GM12878 (cell line): ENCODE data around the gene ZNF526. TPM values are rescaled to one million over a fixed set of nuclear protein-coding genes. Genes with fewer than 3 reads are reported as not detected.

Source experiments
- ATAC-seq: fragments of 200-7000 bp; cut with Tn5 transposase; 3 replicates; pipeline ENCODE4 v1.9.1; 2020; ENCODE audit warnings: mild to moderate bottlenecking, moderate library complexity
- BruUV-seq: library from RNA; stranded (reverse); fragments of 400-500 nt; replicated peaks from 2 replicates; lab custom pipeline; 2021; lab: Mats Ljungman, UMichigan
- CTCF ChIA-PET: fragments of 300-600 bp; sonication (Branson Sonifier 250); formaldehyde crosslinking; extraction: SDS; loops from one replicate; lab custom pipeline; 2021; ENCODE audit warnings: inconsistent platforms; lab: Yijun Ruan, JAX
- POLR2A ChIA-PET: fragments of 350-600 bp; formaldehyde crosslinking; extraction: SDS; loops from one replicate; lab custom pipeline; 2021; ENCODE audit warnings: inconsistent platforms; lab: Charles Lee
- RAD21 ChIA-PET: fragments of 300-600 bp; sonication (Branson Sonifier 250); formaldehyde crosslinking; loops from one replicate; lab custom pipeline; 2023; ENCODE audit warnings: antibody characterized with exemption; ENCODE audit not compliant: unreplicated experiment; lab: Charles Lee
- SMC1A ChIA-PET: fragments of 300-600 bp; sonication (Branson Sonifier 250); formaldehyde crosslinking; loops from one replicate; lab custom pipeline; 2023; ENCODE audit not compliant: unreplicated experiment, uncharacterized antibody; lab: Charles Lee
- DNase-seq: peaks from one replicate; pipeline ENCODE4 v3.0.0-alpha.2; 2011; ENCODE audit warnings: low read depth, low spot score
- FAIRE-seq: peaks from 3 replicates; lab custom pipeline; 2011; peaks lifted over from hg19 to GRCh38; lab: Jason Lieb, UNC
- H2AFZ ChIP-seq: 2 replicates; pipeline ENCODE4 v1.6.0; 2011; ENCODE audit warnings: low read depth, low read length, control low read depth; ENCODE audit not compliant: control insufficient read depth
- H3K27ac ChIP-seq: 2 replicates; pipeline ENCODE4 v1.5.1; 2011; ENCODE audit warnings: control low read depth; ENCODE audit not compliant: control insufficient read depth, insufficient read depth
- H3K27me3 ChIP-seq, 2 experiments: replicated peaks in 1 of 2; 2 replicates each; pipeline versions ENCODE4 v1.6.0 to v1.6.1; 2011; ENCODE audit warnings: low read length in 1 of 2; ENCODE audit not compliant: control insufficient read depth in 2 of 2, insufficient read depth in 2 of 2
- H3K36me3 ChIP-seq, 2 experiments: 2 replicates each; pipeline ENCODE4 v1.5.1; 2011; ENCODE audit warnings: low read length in 1 of 2; ENCODE audit not compliant: control insufficient read depth in 2 of 2, insufficient read depth in 2 of 2
- H3K4me1 ChIP-seq: 2 replicates; pipeline ENCODE4 v1.6.1; 2011; ENCODE audit warnings: mild to moderate bottlenecking, low read length, moderate library complexity, mixed read lengths; ENCODE audit not compliant: control insufficient read depth, insufficient read depth
- H3K4me2 ChIP-seq: 2 replicates; pipeline ENCODE4 v1.6.0; 2011; ENCODE audit warnings: control low read depth; ENCODE audit not compliant: control insufficient read depth, insufficient read depth
- H3K4me3 ChIP-seq: fragments of 200-600 bp; sonication (generic); 2 replicates; pipeline ENCODE4 v1.5.1; 2016
- H3K79me2 ChIP-seq: 2 replicates; pipeline ENCODE4 v1.6.0; 2011; ENCODE audit warnings: low read length; ENCODE audit not compliant: control insufficient read depth, insufficient read depth
- H3K9ac ChIP-seq: 2 replicates; pipeline ENCODE4 v1.8.0; 2011; ENCODE audit warnings: low read length, control low read depth, mixed read lengths; ENCODE audit not compliant: control insufficient read depth, insufficient read depth
- H3K9me3 ChIP-seq: replicated peaks from 3 replicates; pipeline ENCODE4 v1.5.1; 2011; ENCODE audit warnings: mild to moderate bottlenecking, low read length; ENCODE audit not compliant: control insufficient read depth, insufficient read depth
- H4K20me1 ChIP-seq: 2 replicates; pipeline ENCODE4 v1.6.0; 2011; ENCODE audit not compliant: control insufficient read depth, insufficient read depth
- CBFB ChIP-seq: IDR thresholded peaks from 2 replicates; pipeline ENCODE4 v1.6.1; 2016; ENCODE audit warnings: antibody characterized with exemption, low read depth
- HSF1 ChIP-seq: fragments of 150-350 bp; IDR thresholded peaks from 2 replicates; pipeline ENCODE4 v1.6.1; 2014; ENCODE audit warnings: mild to moderate bottlenecking, low read depth, low read length
- IKZF1 ChIP-seq: fragments of 450-650 bp; conservative IDR thresholded peaks from 2 replicates; pipeline ENCODE4 v1.6.1; 2017; ENCODE audit warnings: antibody characterized with exemption, mild to moderate bottlenecking
- MAX ChIP-seq: IDR thresholded peaks from 2 replicates; pipeline ENCODE4 v1.6.1; 2012; ENCODE audit warnings: low read depth, low read length, improper control_type of control experiment
- MEF2B ChIP-seq: fragments of 450-650 bp; IDR thresholded peaks from 2 replicates; pipeline ENCODE4 v1.6.1; 2018; ENCODE audit warnings: mild to moderate bottlenecking, moderate library complexity; ENCODE audit not compliant: partially characterized antibody, poor library complexity, severe bottlenecking
- PML ChIP-seq: IDR thresholded peaks from 2 replicates; pipeline ENCODE4 v1.6.1; 2012; ENCODE audit warnings: low read length, inconsistent platforms
- POLR2AphosphoS5 ChIP-seq: IDR thresholded peaks from 2 replicates; pipeline ENCODE4 v1.6.1; 2011; ENCODE audit warnings: mild to moderate bottlenecking, low read length, inconsistent platforms
- SREBF2 ChIP-seq: IDR thresholded peaks from 2 replicates; pipeline ENCODE4 v1.6.1; 2012; ENCODE audit warnings: mild to moderate bottlenecking, low read length
- USF2 ChIP-seq: IDR thresholded peaks from 2 replicates; pipeline ENCODE4 v1.6.1; 2011; ENCODE audit warnings: low read depth, low read length, improper control_type of control experiment, borderline replicate concordance
- ZBTB11 ChIP-seq: fragments of 450-650 bp; formaldehyde crosslinking; IDR thresholded peaks from 2 replicates; pipeline ENCODE4 v1.5.0; 2022; ENCODE audit warnings: mild to moderate bottlenecking, missing genetic modification characterization
- ZNF207 ChIP-seq: fragments of 450-650 bp; IDR thresholded peaks from 2 replicates; pipeline ENCODE4 v1.6.1; 2014; ENCODE audit warnings: antibody characterized with exemption, mild to moderate bottlenecking, borderline replicate concordance
- ZNF687 ChIP-seq: fragments of 450-650 bp; IDR thresholded peaks from 2 replicates; pipeline ENCODE4 v1.6.1; 2017; ENCODE audit warnings: mild to moderate bottlenecking, moderate library complexity
- whole genome bisulfite sequencing: methylation state at CpG from one replicate; pipeline ENCODE4 v1.1.6; 2016; ENCODE audit warnings: low lambda C conversion rate; ENCODE audit not compliant: insufficient replicate concordance, insufficient coverage; ENCODE audit errors: missing lambda C conversion rate; 5-methylcytosine and 5-hydroxymethylcytosine counted together
- in situ Hi-C: fragments of 300-500 bp; cut with MboI; formaldehyde crosslinking; loops from 9 replicates; pipeline ENCODE4 v1.14.3; 2018; ENCODE audit warnings: mixed read lengths
- intact Hi-C: fragments of 100-400 bp; cut with micrococcal nuclease; formaldehyde crosslinking; loops from one replicate; pipeline ENCODE4 v1.14.2; 2022; ENCODE audit not compliant: unreplicated experiment
- polyA plus RNA-seq, 11 experiments: library from polyadenylated mRNA; depleted of rRNA in 4 of 11; unstranded in 6 of 11; stranded (reverse) in 5 of 11; fragments of >200 nt; fragmentation: Nextera tagmentation in 4 of 11; fragmentation: Illumina TruSeq in 1 of 11; extraction: Ambion mirVana in 4 of 11; extraction: Trizol in 1 of 11; gene quantifications; 1 replicate in 1 of 11; 2 replicates in 10 of 11; pipeline versions ENCODE4 v1.2.1 to v1.2.3, GENCODE V29; 2011 to 2016; ENCODE audit warnings: inconsistent platforms in 2 of 11, missing spikeins in 2 of 11, low read depth in 1 of 11
- total RNA-seq, 4 experiments: library from RNA; depleted of rRNA in 3 of 4; stranded (reverse); fragments of >200 nt in 3 of 4; fragmentation: Illumina TruSeq in 1 of 4; extraction: Trizol in 1 of 4; gene quantifications; 2 replicates each; pipeline versions ENCODE4 v1.2.1 to v1.2.3, GENCODE V29; 2013 to 2021

Gene ZNF526
- total and polyA plus RNA-seq, 10 of the 15 experiments (the other 5 are each of a cell fraction or from before 2014, with no cell fraction given): 1.8 to 18.3 (median 5.5) TPM

- Histone ChIP-seq H3K27me3 (no peaks in the 10 kb centered on the region), H4K20me1 (no peaks in the 10 kb centered on the region)
- TF ChIP-seq POLR2AphosphoS5: no peak
- no peak for TF ChIP-seq HSF1
- no peak for TF ChIP-seq CBFB
- no peak for TF ChIP-seq MAX
- no peak for TF ChIP-seq USF2
- no peak for TF ChIP-seq MEF2B
- TF ChIP-seq SREBF2: no peak
- no peak for TF ChIP-seq IKZF1
- TF ChIP-seq ZNF207: no peak
- TF ChIP-seq PML: no peak
- no peak for TF ChIP-seq ZBTB11 (CRISPR knock-in tag)
- TF ChIP-seq ZNF687: no peak
These were observed 19.6 kb downstream of the ZNF526 start for GRCh38 chr19:42239544-42240220.

More at GRCh38 chr19:42239544-42240220, 19.6 kb downstream of the ZNF526 start:
- no peak for DNase-seq
- H3K79me2 ChIP-seq: peaks cover 38% of the 10 kb centered on the region
- SMC1A ChIA-PET: interaction anchor here (0.7 to 1.7 kb wide), 10 partner anchors 19 to 107 kb away, joined by 3 to 7 read pairs (median 4); partner anchors contain the start of genes DEDD2, POU2F2 and ZNF526
- WGBS: 95% methylated on average over 10 of the region's 10 CpGs
- CTCF ChIA-PET: interaction anchor here (0.6 to 2.8 kb wide), 7 partner anchors 13 to 131 kb away, joined by 3 to 13 read pairs (median 4); partner anchors contain the start of gene POU2F2
- no TSS peak for BruUV-seq
- H3K27ac ChIP-seq: no peak overlapping the region
- in situ Hi-C loops (no loop called here), intact Hi-C loops (loop anchor here (5.0 kb wide), 1 partner anchor 107 kb away; the partner anchor contains the start of gene POU2F2)
- H3K4me1 ChIP-seq: peaks cover 10% of the 10 kb centered on the region; the same call in 1 of the 2 replicates
- POLR2A ChIA-PET: interaction anchor here (0.5 to 1.4 kb wide), 3 partner anchors 24 to 998 kb away, joined by 3 to 5 read pairs (median 4); no protein-coding TSS in a partner anchor
- no peak overlapping the region for H3K9ac ChIP-seq
- H3K4me3 ChIP-seq: no peak overlapping the region
- RAD21 ChIA-PET: interaction anchor here (4.5 kb wide), 1 partner anchor 107 kb away, joined by 25 read pairs; the partner anchor contains the start of gene POU2F2
- 0 out of 2 replicates have a peak overlapping the region, but pooled peaks have one; percentile 1 for H3K4me2 ChIP-seq
- no peaks in the 10 kb centered on the region for H3K9me3 ChIP-seq
- H3K36me3 ChIP-seq: peaks cover 11 to 21% of the 10 kb centered on the region in 2 experiments; a peak in 3 of 4 replicates
- no peak for FAIRE-seq
- no peak overlapping the region for H2AFZ ChIP-seq
- no peak for ATAC-seq
